ENCODE data around the gene MRNIP.
"Not testable (repeated sequence)": the region's sequence is repeated elsewhere in the genome, so short reads cannot be mapped to it uniquely, and the experiment has no call there.

MRNIP gene

DNA sequence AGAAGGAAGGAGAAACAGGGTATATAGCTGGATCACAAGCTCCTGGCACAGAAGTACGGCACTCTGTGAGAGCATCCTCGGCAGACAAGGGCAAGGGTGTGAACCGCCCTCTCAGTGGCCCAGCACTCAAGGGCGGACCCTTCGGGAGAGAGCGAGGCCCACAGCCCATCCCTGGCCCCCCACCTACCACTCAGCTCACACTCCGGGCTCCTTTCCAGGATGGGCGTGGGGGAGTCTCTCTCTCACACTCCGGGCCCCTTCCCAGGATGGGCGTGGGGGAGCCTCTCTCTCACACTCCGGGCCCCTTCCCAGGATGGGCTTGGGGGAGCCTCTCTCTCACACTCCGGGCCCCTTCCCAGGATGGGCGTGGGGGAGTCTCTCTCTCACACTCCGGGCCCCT lies 12.9 kb upstream of the MRNIP start:
- not testable (repeated sequence) for DNase-seq (ENCODE audit: low read depth, low spot score)

DNA sequence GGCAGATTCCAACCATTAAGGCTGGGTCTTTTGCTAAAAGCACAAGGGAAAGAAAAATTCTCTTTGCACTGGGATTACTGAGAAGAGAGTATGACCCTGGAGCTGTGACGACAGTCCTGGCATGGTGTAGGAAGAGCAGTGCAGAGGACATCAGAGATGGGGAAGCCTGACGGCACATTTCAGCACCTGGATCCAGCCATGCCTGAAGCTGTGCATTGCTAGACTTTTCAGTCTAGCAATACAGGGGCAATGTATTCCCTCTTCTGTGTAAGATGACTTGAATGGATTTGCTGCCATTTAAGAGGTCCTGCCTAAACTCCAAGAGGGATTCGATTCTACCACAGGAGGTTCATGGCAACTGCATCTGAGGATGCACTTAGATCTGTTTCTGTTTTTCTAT lies 12.3 kb upstream of the MRNIP start:
- no peak for DNase-seq (ENCODE audit: low read depth, low spot score)

DNA sequence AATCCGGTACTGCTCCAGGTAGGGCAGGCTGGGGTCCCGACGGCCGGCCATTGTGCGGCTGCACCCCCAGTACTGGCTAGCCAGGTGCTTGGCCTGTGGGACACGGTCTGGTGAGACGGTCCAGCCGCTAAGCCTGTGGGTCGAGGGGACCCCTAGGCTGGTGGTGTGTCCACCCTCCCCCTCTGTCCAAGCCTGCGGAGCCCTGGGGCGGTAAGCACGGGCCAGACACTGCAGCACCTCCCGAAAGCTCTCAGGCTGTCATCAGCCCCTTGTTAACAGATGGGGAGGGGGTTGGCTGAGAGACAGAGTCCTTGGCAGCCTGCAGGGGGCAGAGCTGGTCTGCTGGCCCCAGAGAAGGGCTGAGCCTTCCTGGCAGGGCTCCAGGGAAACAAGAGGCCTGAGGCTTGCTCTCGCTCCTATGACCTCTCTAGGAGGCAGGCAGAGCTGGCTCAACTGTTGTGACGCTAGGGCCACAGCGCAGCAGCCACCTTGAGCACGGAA lies 11.8 kb upstream of the MRNIP start:
- no peak for DNase-seq (ENCODE audit: low read depth, low spot score)

DNA sequence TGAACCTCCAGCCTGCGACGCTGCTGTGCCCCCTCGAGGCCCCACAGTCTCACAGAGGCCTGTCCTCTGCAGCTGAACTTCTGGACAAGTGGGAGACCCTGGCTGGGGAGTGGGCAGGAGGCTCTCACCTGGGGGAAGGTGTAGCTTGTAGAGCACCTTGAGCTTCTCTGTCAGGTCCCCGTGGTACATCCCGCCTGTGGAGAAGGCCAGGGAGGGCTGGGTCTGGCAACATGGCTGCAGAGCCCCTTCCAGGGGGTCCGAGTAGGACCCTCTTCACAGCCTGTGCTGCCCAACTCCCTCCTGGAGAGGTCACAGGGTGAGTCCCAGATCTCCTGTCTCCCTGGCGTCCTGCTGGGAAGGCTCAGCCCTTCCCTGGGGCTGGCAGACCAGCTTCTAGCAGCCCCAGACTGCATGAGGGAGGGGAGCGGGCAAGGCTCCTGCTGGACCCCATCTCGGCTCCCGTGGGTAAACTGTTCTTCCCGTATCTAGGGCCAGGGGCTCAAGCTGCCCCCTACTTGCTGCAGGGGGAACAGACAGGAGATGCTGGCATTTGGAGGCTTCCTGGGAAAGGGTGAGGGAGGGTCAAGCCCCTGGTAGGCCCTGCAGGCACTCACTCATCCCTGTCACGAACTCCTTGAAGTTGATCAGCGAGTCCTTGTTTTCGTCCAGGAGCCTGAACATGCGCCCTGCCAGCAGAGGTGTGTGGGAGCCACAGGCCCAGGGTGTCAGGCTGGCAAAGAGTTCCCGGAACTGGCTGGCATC lies 11.2 kb upstream of the MRNIP start:
- no peak for DNase-seq (ENCODE audit: low read depth, low spot score)

DNA sequence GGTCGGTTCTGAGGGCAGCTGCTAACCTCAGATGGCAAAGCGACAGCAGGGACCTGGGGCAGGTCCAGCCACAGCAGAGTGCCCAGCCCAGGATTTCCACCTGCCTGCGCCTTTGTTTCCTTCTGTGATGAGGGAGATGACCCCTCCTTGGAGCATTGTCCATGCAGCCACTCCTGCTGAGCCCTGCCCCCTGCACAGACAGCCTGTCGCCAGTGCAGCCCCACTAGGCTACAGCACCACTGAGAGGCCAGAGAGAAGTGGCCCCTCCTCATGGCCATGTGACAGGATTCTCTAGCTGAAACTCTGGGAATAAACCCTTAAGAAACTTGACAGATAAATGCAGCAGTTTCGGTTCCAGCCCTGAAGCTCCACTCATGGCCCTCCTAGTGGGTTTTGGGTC lies 10.5 kb upstream of the MRNIP start:
- DNase-seq (ENCODE audit: low read depth, low spot score): no peak

DNA sequence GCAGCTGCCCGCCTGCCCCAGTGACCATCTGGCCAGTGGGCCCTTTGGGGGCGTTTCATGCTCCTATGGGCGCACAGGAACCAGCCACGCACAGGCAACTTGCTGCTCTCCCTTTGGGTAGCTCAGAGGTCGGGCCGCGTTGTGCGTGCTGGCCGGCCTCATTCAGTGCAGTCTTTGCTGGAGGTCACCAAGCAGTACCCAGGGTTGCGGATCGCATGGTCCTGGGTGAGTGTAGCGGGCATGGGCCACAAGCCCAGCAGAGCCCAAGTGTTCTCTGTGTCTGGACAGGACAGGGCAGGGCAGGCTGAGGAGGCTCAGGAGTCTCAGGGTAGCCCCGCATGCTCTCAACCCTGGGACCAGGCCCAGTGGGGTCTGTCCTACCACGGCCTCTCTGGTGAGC lies 9.9 kb upstream of the MRNIP start:
- no peak for DNase-seq (ENCODE audit: low read depth, low spot score)

DNA sequence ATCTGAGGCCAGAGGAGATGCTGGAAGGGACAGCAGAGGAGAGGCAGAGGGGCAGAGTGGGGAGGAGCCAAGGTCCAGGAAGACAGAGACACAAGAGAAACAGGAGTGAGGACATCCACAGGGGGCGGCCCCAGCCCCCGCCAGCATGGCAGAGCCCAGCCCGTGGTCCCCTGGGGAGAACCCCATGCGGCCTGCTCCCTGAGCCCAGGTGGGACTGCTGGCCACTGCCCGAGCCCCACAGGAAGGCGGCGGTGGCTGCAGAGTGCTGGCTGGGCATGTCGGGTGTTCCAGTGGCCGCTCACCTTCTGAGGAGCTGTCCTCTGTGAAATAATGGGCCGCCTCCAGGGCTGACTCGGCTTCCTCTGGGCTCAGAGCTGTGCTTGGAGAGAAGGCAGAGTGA lies 8.9 kb upstream of the MRNIP start:
- no peak for DNase-seq (ENCODE audit: low read depth, low spot score)

DNA sequence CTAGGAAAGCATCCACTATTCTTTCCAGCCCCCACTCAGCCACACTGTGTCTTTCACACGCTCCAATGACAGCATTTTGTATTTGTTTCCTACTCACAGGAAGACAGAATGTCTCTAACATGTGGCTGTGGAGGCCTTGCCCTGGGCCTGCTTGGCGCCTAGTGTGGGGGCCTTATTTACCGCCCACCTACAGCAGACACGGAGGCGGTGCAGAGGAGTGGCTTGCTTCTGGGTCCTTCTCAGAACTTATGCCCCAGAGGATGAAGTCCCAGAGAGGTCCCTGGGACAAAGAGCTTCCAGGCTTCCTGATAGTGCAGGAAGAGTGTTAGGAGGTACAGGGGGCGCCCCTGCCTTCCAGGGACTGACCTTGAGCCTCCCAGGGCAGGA lies 8.5 kb upstream of the MRNIP start:
- DNase-seq (ENCODE audit: low read depth, low spot score): no peak

DNA sequence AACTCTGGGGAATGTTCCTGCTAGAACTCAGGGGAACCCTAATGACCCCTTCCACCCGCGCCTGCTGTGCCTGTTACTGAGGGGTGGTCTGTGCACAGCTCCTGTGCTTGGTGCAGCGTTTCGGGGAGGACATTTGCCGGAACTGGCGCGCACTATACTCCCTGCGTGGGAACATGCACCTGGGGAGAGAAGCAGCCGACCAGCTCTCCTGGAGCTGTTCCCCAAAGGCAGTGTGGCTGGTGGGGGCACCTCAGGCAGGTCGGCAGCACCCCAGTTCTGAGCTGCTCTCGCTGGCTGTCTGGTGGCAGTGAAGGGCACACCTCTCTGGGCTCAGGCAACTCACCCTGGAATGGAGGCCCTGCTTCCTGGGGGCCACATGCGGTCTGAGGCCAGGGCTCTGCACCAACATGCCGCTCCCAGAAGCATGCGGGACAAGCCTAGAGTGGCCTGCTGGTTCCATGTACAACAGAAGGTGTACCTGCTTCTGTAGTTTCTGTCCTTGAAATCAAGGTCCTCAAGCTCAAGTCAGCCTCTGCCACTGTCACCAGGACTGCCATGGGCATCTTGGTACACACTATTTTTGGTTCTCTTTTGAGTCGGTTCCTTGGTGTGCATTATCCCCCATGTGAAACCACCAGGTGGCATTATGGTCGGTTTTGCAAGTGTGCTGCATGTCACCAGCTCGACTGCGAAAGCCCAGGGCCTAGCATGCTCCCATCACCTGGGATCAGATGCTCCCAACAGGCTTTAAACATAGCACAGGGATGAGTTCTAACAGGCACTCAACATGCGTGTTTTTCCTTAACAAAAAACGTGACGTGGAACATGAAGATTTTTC lies 7.8 kb upstream of the MRNIP start:
- no peak for DNase-seq (ENCODE audit: low read depth, low spot score)

DNA sequence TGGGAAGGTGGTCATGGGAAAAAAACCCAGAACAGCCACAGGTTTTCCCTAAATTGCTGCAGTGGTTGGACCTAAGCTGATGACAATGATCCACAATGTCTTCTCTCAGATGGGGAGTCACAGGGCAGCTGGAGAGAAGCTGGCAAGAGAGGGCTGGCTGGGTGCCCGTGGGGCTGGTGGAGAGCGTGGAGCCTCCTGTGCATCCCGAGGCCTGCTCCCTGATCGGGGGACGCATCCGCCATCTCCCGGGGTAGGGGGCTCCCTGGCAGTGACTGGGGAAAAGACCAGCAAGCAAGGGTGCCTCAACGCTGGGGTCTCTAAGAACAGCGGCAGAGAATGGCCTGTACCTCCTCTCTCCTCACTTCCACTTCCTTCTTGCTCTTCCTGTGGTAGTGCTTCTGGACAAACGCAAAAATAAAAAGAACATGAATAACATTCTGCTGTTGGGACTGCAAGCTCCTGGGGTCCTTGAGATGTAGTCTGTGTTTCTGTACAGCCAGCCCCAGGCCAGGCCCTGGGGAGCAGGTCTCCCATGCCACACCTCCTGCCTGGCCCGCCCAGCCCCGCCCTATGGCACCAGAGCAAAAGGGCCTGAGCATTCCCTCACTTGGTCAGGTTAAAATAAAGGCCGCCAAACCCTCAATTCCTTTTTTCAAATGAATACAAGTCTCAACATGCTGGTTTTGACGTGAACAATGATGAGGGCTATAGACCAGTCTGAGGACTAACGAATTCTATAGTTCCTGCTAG lies 7.0 kb upstream of the MRNIP start:
- DNase-seq (ENCODE audit: low read depth, low spot score): no peak

DNA sequence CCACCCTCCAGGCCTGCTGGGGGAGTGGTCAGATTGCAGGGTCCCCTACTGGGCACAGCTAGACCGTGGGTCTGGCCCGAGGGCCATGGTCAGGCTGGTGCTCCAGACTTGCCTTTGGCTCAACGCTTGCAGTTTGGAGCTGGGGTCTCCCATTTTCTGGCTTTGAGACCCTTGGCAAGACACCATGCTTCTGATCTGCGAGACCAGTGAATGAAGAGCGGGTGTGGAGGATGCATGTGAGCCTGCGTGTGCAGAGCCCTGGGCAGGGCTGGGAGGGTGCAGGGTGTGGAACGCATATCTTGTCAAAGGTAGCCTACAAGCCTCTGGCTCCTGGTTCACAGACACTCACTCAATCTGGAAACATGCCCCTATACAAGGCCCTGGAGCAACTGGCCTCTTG lies 6.1 kb upstream of the MRNIP start:
- no peak for DNase-seq (ENCODE audit: low read depth, low spot score)

DNA sequence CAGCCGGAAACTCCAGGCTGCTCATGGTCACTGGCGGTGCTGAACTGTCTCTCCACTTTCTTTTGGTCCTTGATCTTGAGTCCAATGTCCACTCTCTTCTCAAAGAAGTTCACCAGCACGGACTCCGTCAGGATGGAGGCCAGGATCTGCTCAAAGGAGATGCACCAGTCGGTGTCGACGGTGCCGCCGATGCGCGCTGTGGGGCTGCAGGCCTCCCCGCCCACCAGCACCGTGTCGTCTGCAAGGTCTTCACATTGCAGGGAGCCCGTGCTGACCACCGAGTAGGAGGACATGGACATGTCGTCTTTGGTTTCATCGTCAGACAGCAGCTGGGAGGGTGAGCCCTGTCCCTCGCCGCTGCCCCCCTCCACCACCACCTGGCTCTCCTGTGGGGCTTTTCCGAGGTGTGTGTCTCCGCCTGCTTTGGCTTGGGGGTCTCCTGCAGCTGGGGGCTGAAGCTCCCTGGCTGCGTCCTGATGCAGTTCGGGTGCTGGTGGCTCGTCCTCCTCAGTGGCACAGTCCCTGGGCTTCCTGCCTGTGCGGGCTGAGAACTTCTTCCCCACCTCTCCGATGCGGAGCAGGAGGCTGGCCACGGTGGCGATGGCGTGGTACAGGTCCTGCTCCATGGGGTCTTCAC lies 5.0 kb upstream of the MRNIP start:
- no peak for DNase-seq (ENCODE audit: low read depth, low spot score)

DNA sequence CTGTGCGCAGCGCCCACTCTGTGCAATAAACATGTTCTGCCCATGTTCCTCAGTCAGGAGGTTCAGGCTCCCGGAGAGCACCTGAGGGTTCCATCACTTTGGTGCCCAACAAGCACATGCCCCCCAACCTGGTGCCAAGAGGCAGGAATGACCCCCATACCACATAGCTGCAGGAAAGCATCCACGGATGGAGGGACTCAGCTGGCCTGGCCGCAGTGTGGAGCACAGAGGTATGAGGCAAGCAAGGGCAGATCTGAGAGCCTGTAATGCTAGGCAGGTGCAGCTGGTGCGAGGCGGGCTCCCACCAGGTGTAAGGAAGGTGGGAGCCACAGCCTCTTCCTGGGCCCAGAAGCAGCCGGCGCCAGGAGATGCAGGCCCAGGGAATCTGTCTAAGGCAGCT lies 4.3 kb upstream of the MRNIP start:
- no peak for DNase-seq (ENCODE audit: low read depth, low spot score)

DNA sequence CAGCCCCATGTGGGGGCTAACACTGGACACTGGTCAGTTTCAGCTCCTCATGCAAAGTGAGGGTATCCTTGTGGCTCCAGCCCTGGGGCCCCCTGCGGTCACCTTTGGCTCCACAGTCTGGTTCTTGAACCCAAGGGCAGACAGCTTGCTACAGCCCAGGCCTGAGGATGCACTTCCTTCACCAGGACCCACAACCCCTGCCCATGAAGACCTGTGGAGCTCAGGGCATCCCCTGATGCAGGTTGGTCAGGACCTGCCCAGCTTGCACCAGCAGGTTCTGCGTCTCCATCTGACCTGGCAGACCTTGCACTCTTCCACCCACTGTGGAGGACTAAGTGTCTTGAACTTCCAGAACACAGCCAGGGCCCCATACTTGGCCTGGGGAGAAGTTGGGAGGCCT lies 3.7 kb upstream of the MRNIP start:
- no peak for DNase-seq (ENCODE audit: low read depth, low spot score)

DNA sequence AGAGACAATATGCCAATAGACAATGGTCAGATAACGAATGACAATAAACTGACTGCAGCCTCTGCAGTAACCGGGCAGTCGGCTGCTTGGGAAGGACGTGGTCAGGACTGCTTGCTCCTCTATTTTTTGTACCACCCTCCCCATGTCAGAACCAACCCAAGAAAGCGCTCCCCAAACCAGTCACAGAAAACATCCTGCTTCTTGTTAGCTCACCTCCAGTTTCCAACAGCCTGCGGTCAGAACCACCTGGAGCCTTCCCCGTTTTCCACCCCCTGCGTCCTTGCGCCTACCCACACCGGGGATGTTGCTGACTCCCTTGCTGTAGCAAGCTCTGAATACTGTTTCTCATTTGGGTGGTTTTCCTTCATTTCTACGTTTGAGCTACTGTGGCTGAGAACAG lies 1.7 kb upstream of the MRNIP start:
- no peak for DNase-seq (ENCODE audit: low read depth, low spot score)

DNA sequence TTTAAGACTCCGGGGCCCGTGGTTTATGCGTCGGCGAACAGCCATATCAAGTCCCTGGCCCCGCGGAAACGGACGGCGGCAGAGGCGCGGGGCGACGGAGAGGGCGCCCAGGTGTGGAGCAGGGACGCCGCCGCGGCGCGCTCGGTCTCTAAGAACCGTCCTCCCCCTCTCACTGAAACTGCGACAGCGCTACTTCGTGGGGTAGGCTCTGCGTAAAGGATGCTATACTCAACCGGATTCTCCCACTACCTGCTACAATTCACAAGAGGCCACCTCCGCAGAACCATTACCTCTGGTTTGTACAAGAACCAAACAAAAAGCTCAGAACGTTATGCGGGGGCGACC lies 404 bp downstream of the MRNIP start:
- no peak for DNase-seq (ENCODE audit: low read depth, low spot score)

DNA sequence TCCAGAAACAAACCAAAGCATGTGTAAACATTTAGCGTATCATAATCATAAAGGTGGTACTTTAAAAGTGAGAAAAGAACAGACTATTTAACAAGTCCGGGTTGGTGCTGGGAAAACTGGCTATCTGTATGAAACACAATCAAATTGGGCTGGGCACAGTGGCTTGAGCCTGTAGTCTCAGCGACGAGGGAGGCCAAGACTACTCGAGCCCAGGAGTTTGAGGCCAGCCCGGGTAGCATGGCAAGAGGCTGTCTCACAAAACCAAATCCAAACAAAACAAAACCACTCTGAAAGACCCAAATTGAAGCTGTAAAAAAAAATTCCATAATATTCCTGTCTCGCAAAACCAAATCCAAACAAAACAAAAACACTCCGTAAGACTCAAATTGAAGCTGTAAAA lies 4.3 kb downstream of the MRNIP start:
- no peak for DNase-seq (ENCODE audit: low read depth, low spot score)

DNA sequence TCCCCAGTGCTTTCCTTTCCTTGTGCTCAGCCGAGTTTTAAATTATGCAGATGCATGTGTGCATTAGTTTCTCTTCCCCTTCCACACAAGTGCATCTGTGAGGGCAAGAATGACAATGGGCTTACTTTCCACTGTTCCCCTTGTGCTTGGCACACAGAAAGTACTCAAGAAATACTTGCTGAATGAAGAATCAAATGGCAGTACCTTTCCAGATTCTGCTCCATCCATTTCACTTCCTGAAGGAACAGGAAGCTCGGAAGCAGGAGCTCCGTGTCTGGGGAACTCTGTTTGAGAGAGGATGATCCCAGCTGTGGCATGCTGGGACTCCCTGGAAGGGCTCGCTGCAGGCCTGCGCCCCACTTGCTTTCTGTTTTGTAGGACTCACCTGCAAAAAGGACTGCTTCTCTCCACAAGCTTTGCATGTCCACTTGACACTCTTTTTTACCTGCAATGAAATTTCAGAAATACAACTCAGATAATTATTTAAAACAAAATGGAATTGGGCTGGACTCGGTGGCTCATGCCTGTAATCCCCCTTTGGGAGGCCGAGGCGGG lies 5.5 kb downstream of the MRNIP start:
- DNase-seq (ENCODE audit: low read depth, low spot score): no peak

DNA sequence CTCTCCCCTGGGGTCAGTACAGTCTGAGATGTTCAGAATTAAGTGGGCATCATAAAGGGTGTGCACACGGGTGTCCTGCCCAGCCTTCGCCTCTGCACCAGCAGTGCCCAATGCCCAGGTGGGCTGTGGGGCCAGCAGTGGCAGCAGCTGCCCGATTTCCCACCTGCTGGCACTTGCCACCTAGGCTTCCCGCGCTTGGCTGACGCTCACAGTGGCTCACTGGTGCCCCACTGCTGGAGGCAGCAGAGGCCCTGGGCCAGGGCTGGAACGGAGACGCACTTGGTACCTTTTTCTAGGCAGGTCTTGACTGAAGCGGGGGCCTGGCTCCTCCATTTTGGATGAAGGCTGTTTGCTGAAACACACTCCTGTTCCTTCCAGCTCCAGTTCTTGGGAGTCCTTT lies 17.0 kb downstream of the MRNIP start:
- no peak for DNase-seq (ENCODE audit: low read depth, low spot score)

DNA sequence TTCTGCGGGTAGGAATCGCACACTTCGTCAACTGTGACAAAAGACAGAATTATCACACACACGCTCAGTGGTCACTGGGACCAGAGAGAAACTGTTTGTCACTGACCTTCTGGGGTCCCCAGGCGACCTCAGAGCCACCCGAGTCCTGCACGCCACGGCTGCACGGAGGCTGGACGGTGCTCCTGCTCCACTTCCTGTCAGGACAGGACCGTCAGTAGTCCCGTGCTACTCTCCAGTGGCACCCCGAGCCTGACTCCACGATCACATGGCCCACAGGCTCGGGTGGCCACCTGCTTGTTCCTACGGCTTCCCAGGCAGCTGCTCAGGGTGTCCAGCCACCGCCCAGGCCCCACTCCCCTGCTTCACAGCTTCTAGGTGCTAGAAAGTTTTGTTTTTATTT lies 17.9 kb downstream of the MRNIP start:
- no peak for DNase-seq (ENCODE audit: low read depth, low spot score)

DNA sequence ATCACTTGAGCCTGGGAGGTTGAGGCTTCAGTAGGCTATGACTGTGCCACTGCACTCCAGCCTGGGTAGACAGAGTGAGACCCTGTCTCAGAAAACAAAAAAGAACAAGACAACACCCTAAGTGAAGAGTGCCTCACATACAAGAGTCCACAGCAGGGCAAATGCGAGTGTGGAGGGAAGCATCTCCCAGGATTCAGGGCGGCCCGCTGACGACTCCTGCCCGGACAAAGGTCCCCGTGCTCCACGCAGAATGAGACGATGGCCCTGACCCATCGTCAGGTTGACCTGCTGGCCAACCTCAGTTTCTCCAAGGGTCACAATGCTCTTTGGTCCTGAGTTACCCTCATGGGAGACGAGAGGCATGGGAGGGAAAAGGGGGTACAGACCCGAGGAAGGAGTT lies 18.3 kb downstream of the MRNIP start:
- no peak for DNase-seq (ENCODE audit: low read depth, low spot score)
